H9 (cell line): ENCODE measurements around the gene ANKHD1. TPM values are rescaled to one million over a fixed set of nuclear protein-coding genes. Genes with fewer than 3 reads are reported as not detected.

Experiments
- DNase-seq: peaks from one replicate; pipeline ENCODE4 v3.0.0-alpha.2; 2017
- H2AFZ ChIP-seq: one replicate; pipeline ENCODE4 v1.6.1; 2013; ENCODE audit warnings: mild to moderate bottlenecking, low read length, control low read depth, moderate library complexity
- H2AK5ac ChIP-seq: 2 replicates; pipeline ENCODE4 v1.6.1; 2013; ENCODE audit warnings: low read length, control low read depth, mixed read lengths; ENCODE audit not compliant: insufficient read length
- H2BK120ac ChIP-seq: one replicate; pipeline ENCODE4 v1.6.1; 2013; ENCODE audit warnings: low read depth, mild to moderate bottlenecking, low read length, control low read depth, inconsistent platforms; ENCODE audit not compliant: poor library complexity, severe bottlenecking
- H2BK12ac ChIP-seq: 2 replicates; pipeline ENCODE4 v1.6.1; 2013; ENCODE audit warnings: low read length, control low read depth, mixed read lengths, low read depth; ENCODE audit not compliant: insufficient read length
- H2BK15ac ChIP-seq: 2 replicates; pipeline ENCODE4 v1.6.1; 2013; ENCODE audit warnings: low read depth, low read length, control low read depth
- H2BK20ac ChIP-seq: one replicate; pipeline ENCODE4 v1.6.1; 2013; ENCODE audit warnings: low read depth, mild to moderate bottlenecking, low read length, control low read depth, inconsistent platforms; ENCODE audit not compliant: poor library complexity, severe bottlenecking
- H2BK5ac ChIP-seq: 2 replicates; pipeline ENCODE4 v1.6.1; 2013; ENCODE audit warnings: low read length, control low read depth, mixed read lengths; ENCODE audit not compliant: insufficient read length
- H3K14ac ChIP-seq: 2 replicates; pipeline ENCODE4 v1.6.1; 2013; ENCODE audit warnings: low read length, control low read depth; ENCODE audit not compliant: insufficient read depth
- H3K18ac ChIP-seq: 2 replicates; pipeline ENCODE4 v1.6.1; 2013; ENCODE audit warnings: low read depth, mild to moderate bottlenecking, mixed read lengths, low read length, control low read depth; ENCODE audit not compliant: insufficient read length
- H3K23ac ChIP-seq: 2 replicates; pipeline ENCODE4 v1.6.1; 2013; ENCODE audit warnings: low read length, control low read depth, mixed read lengths, low read depth; ENCODE audit not compliant: insufficient read length
- H3K23me2 ChIP-seq: 2 replicates; pipeline ENCODE4 v1.6.1; 2013; ENCODE audit warnings: low read depth, mild to moderate bottlenecking, mixed read lengths, low read length, control low read depth; ENCODE audit not compliant: insufficient read length, poor library complexity, severe bottlenecking
- H3K27ac ChIP-seq: 2 replicates; pipeline ENCODE4 v1.5.1; 2013; ENCODE audit warnings: low read length, control low read depth, mixed read lengths, low read depth; ENCODE audit not compliant: insufficient read length
- H3K27me3 ChIP-seq: 2 replicates; pipeline ENCODE4 v1.6.1; 2013; ENCODE audit warnings: low read length, control low read depth, inconsistent platforms; ENCODE audit not compliant: insufficient read depth
- H3K4ac ChIP-seq: 2 replicates; pipeline ENCODE4 v1.6.1; 2013; ENCODE audit warnings: low read depth, mild to moderate bottlenecking, control low read depth, inconsistent platforms, low read length, moderate library complexity
- H3K4me1 ChIP-seq: 2 replicates; pipeline ENCODE4 v1.6.1; 2013; ENCODE audit warnings: low read length, control low read depth, inconsistent platforms; ENCODE audit not compliant: insufficient read depth
- H3K4me2 ChIP-seq: 2 replicates; pipeline ENCODE4 v1.6.1; 2013; ENCODE audit warnings: low read length, control low read depth, mixed read lengths; ENCODE audit not compliant: insufficient read length, insufficient read depth
- H3K56ac ChIP-seq: 2 replicates; pipeline ENCODE4 v1.6.1; 2013; ENCODE audit warnings: low read depth, mild to moderate bottlenecking, mixed read lengths, low read length, control low read depth; ENCODE audit not compliant: insufficient read length
- H3K79me1 ChIP-seq: 2 replicates; pipeline ENCODE4 v1.6.1; 2013; ENCODE audit warnings: low read depth, mild to moderate bottlenecking, moderate library complexity, low read length, control low read depth, inconsistent platforms; ENCODE audit not compliant: insufficient read depth, poor library complexity, severe bottlenecking
- H3K79me2 ChIP-seq: 2 replicates; pipeline ENCODE4 v1.6.1; 2013; ENCODE audit warnings: low read length, control low read depth, inconsistent platforms; ENCODE audit not compliant: insufficient read depth
- H3K9ac ChIP-seq: 2 replicates; pipeline ENCODE4 v1.6.1; 2013; ENCODE audit warnings: low read length, control low read depth, mixed read lengths; ENCODE audit not compliant: insufficient read length; ENCODE audit errors: extremely low read depth
- H3K9me3 ChIP-seq: one replicate; pipeline ENCODE4 v1.6.1; 2013; ENCODE audit warnings: low read depth, low read length, inconsistent platforms; ENCODE audit not compliant: control insufficient read depth
- H3T11ph ChIP-seq: one replicate; pipeline ENCODE4 v1.6.1; 2013; ENCODE audit warnings: mild to moderate bottlenecking, low read length, control low read depth, inconsistent platforms
- H4K20me1 ChIP-seq: one replicate; pipeline ENCODE4 v1.6.1; 2013; ENCODE audit not compliant: control insufficient read depth, insufficient read length, insufficient read depth
- H4K5ac ChIP-seq: 2 replicates; pipeline ENCODE4 v1.6.1; 2013; ENCODE audit warnings: low read depth, mild to moderate bottlenecking, mixed read lengths, low read length, control low read depth; ENCODE audit not compliant: insufficient read length
- H4K8ac ChIP-seq: replicated peaks from 2 replicates; pipeline ENCODE4 v1.6.1; 2013; ENCODE audit warnings: low read length, control low read depth, mixed read lengths, low read depth; ENCODE audit not compliant: insufficient read length
- H4K91ac ChIP-seq: 2 replicates; pipeline ENCODE4 v1.6.1; 2013; ENCODE audit warnings: low read depth, mild to moderate bottlenecking, moderate library complexity, mixed read lengths, low read length, control low read depth; ENCODE audit not compliant: insufficient read length
- H3K27ac Mint-ChIP-seq, 3 experiments: 2 replicates in 2 of 3; 3 replicates in 1 of 3; pipeline ENCODE4 v1.8.0; 2020 to 2021; ENCODE audit warnings: mixed read lengths in 3 of 3, mild to moderate bottlenecking in 1 of 3, moderate library complexity in 1 of 3
- H3K27me3 Mint-ChIP-seq: 2 replicates; pipeline ENCODE4 v1.8.0; 2021; ENCODE audit warnings: low read depth, mild to moderate bottlenecking, moderate library complexity, mixed read lengths
- H3K36me3 Mint-ChIP-seq, 3 experiments: 2 replicates in 2 of 3; 3 replicates in 1 of 3; pipeline ENCODE4 v1.8.0; 2020 to 2021; ENCODE audit warnings: low read depth in 3 of 3, mixed read lengths in 3 of 3; ENCODE audit not compliant: insufficient read depth in 1 of 3
- H3K4me1 Mint-ChIP-seq, 2 experiments: 2 replicates each; pipeline ENCODE4 v1.8.0; 2020; ENCODE audit warnings: mixed read lengths in 2 of 2
- H3K4me3 Mint-ChIP-seq, 2 experiments: 2 replicates in 1 of 2; 3 replicates in 1 of 2; pipeline ENCODE4 v1.8.0; 2020 to 2021; ENCODE audit warnings: mild to moderate bottlenecking in 2 of 2, mixed read lengths in 2 of 2, moderate library complexity in 1 of 2
- H3K9me3 Mint-ChIP-seq, 2 experiments: 2 replicates in 1 of 2; 3 replicates in 1 of 2; pipeline ENCODE4 v1.8.0; 2020; ENCODE audit warnings: mild to moderate bottlenecking in 2 of 2, mixed read lengths in 2 of 2, moderate library complexity in 1 of 2
- CTCF ChIP-seq: fragments of 200-600 bp; sonication (generic); conservative IDR thresholded peaks from 3 replicates; pipeline ENCODE4 v1.8.0; 2021; ENCODE audit warnings: antibody characterized with exemption, mild to moderate bottlenecking
- WGBS: extraction: QIAGEN DNeasy Blood & Tissue Kit; methylation state at CpG from one replicate; pipeline ENCODE4 v1.1.7; 2013; ENCODE audit warnings: missing lambda C conversion rate, low lambda C conversion rate, mixed read lengths; ENCODE audit not compliant: insufficient read length; ENCODE audit errors: extremely low coverage; 5-methylcytosine and 5-hydroxymethylcytosine counted together
- total RNA-seq: library from RNA; stranded (reverse); gene quantifications from 2 replicates; pipeline ENCODE4 v1.2.1, GENCODE V29; 2021

The ANKHD1 gene
- total RNA-seq, 1 experiment from 2014 or later, result 105 TPM

GRCh38 chr5:140408750-140409241 is 7.2 kb downstream of the ANKHD1 start:
- Mint-ChIP-seq H3K27ac (0 out of 7 replicates have a peak overlapping the region, but pooled peaks of 2 of the 3 experiments have one; percentile 39 to 77), H3K36me3 (peaks cover 8 to 15% (median 11%) of the 10 kb centered on the region in 3 experiments; a peak in 6 of 7 replicates), H3K4me3 (no peak overlapping the region), H3K4me1 (peaks cover 8 to 16% of the 10 kb centered on the region in 2 experiments), H3K9me3 (no peaks in the 10 kb centered on the region), H3K27me3 (no peaks in the 10 kb centered on the region)
- Histone ChIP-seq H4K91ac (no peak overlapping the region), H2BK20ac (no peak overlapping the region), H4K5ac (no peak overlapping the region), H2AK5ac (no peak overlapping the region), H2BK15ac (no peak overlapping the region), H3K23ac (no peak overlapping the region), H3K9me3 (no peaks in the 10 kb centered on the region), H3K27me3 (no peaks in the 10 kb centered on the region), H2BK5ac (no peak overlapping the region), H3K23me2 (no peaks in the 10 kb centered on the region), H3K4me1 (peaks cover 3% of the 10 kb centered on the region; the same call in 1 of the 2 replicates), H2BK120ac (no peak overlapping the region), H3K4ac (no peak overlapping the region), H3T11ph (no peak overlapping the region), H4K8ac (no peak overlapping the region), H3K9ac (no peak overlapping the region), H3K4me2 (no peak overlapping the region), H3K14ac (no peak overlapping the region), H3K79me2 (peaks cover 40% of the 10 kb centered on the region; the same call in 1 of the 2 replicates), H3K27ac (no peak overlapping the region), H3K56ac (no peak overlapping the region), H2AFZ (no peak overlapping the region), H2BK12ac (no peak overlapping the region), H4K20me1 (no peaks in the 10 kb centered on the region), H3K18ac (no peak overlapping the region), H3K79me1 (no peaks in the 10 kb centered on the region)
- no peak for TF ChIP-seq CTCF
- no peak for DNase-seq
- no CpG with 5 or more reads among the region's 4 CpGs for WGBS
